ENCODE results near the gene ZNF385C.
"Not testable (repeated sequence)": the region's sequence is repeated elsewhere in the genome, so short reads cannot be mapped to it uniquely, and the experiment has no call there.

ZNF385C gene, protein sequence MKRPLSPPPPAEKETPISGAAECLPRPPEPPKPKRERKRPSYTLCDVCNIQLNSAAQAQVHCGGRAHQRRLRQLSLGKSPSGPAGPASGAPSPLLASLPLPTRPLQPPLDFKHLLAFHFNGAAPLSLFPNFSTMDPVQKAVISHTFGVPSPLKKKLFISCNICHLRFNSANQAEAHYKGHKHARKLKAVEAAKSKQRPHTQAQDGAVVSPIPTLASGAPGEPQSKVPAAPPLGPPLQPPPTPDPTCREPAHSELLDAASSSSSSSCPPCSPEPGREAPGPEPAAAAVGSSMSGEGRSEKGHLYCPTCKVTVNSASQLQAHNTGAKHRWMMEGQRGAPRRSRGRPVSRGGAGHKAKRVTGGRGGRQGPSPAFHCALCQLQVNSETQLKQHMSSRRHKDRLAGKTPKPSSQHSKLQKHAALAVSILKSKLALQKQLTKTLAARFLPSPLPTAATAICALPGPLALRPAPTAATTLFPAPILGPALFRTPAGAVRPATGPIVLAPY

DNA sequence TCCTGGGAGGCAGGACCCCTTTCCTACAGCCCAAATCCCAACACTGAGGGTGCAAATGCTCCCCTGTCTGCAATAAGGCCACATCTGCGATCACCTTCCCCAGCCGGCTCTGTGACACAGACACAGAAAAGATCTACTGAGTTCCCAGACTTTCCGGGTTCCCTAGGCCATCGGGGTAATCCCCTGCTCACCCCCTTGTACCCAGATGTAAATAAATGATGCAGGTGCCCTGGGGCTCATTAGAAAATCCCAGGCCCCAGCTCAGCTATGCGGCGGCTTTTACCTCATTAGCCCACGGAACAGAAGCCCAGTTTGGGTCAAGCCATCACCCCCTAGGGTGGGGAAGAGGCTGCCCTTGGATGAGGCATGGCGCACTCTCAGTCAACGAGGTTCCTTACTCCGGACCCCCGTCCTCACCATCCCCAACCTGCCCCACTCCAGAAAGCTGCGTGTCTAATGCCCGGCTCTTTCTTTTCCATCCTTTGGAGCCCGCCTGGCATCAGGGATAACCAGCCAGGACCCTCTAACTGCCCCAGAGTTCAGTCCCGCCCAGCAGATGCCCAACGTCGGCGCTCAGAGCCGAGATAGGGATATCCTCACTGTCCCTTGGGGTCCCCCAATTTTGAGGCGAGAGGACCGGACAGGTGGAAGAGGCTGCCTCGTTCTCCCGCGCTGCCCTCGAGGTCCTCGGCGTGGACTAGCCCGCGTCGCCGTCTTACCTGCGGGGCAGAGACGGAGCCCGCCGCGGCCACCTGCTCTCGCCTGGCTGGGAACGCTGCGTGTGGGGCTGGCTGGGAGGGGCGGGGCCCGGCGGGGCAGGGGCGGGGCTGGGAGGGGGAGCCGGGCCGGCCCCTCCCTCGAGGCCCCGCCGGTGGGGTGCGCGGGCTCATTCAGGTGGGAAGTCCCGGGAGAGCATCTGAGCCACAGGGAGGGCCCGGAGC lies at the start of gene ZNF385C:
TSS of gene ZNF385C (minus strand) at position 783 of the 941 bp plus-strand sequence. CDS start 35,417 bp downstream, outside the sequence.
- no peak for DNase-seq (ENCODE audit: low spot score)

DNA sequence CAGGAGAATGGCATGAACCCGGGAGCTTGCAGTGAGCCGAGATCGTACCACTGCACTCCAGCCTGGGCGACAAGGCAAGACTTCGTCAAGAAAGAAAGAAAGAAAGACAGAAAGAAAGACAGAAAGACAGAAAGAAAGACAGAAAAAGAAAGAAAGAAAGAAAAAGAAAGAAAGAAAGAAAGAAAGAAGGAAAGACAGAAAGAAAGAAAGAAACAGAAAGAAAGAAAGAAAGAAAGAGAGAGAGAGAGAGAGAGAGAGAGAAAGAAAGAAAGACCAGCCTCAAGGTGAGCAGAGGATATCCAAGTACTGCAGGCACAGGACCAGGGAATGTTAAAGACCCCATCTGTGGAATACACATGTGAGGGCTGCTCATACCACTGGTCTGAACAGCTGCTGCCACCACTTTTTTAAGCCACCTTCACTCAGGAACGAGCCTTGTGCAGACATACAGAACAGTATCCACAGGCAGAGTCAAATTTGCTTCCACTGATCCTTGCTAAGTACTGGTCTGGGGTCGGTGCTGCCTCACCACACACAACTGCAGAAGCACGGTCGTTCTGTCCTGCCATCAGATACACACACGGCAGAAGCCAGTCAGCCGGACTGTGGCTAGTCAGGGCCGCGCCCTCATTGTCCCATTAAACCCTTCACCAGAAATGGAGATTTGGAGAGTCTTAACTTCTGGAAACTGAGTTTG lies 48.8 kb upstream of the ZNF385C start:
- DNase-seq (ENCODE audit: low spot score): no peak

DNA sequence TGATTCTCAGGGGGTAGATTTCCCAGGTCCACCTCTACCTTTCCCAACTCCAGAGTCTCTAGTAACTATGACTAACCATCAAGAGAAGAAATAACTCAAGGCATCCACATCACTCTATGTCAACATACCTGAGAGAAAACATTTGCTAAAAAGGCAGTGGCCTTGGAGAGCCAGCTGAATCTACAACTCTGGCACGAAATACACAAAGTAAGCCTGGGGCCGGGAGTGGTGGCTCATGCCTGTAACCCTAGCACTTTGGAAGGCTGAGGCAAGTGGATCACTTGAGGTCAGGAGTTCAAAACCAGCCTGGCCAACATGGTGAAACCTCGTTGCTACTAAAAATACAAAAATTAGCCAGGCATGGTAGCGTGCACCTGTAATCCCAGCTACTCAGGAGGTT lies 44.9 kb upstream of the ZNF385C start:
- not testable (repeated sequence) for DNase-seq (ENCODE audit: low spot score)

DNA sequence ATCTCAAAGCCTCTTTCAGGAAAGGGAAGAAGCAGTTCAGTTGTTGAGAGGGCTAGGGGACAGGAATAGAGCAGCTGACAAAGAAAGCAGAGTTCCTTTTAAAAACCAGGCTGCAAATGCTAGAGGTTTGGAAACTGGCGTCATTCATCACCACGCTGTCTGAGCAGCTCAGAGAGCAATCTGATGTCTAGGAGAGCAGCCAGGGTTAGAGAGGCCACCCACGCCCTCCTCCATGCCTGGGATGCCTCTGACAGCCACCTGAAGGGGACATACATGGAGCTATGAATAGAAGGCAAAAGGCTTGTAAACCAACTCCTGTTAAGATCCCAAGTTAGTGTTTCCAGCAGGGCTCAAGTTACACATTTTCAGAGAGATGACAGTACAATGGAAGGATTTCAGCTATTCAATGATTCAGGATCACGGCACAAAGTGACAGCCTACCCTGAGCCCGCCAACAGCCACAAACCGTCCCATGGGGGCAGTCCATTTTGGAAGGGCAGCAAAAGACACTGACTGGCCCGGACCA lies 44.2 kb upstream of the ZNF385C start:
- DNase-seq (ENCODE audit: low spot score): peak; percentile 87

DNA sequence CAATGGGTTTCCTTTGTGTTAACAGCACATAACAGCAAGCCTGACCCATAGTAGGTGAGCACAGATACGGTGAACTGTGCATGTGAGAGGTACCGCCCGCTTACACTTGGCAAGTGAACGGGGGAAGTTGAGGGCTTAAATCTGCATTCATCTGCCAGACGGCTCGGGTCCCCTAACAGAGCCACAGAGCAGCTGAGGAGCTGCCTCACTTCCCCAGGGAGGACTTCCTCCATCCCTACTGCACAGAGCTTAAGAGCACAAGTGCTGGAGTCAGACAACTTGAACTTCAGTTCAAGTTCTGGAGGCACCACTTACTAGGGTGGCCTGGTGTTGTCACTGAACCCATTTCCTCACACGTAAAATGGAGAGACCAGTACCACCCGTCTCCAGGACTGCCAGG lies 43.1 kb upstream of the ZNF385C start:
- no peak for DNase-seq (ENCODE audit: low spot score)

DNA sequence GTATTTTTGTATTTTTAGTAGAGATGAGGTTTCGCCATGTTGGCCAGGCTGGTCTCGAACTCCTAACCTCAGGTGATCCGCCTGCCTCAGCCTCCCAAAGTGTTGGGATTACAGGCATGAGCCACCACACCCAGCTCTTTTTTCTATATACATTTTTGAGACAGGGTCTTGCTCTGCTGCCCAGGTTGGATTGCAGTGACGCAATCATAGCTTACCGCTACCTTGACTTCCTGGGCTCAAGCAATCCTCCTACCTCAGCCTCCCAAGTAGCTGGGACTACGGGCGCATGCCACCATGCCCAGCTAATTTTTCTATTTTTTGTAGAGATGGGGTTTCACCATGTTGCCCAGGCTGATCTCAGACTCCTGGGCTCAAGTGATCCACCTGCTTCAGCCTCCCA lies 42.4 kb upstream of the ZNF385C start:
- DNase-seq (ENCODE audit: low spot score): not testable (repeated sequence)

DNA sequence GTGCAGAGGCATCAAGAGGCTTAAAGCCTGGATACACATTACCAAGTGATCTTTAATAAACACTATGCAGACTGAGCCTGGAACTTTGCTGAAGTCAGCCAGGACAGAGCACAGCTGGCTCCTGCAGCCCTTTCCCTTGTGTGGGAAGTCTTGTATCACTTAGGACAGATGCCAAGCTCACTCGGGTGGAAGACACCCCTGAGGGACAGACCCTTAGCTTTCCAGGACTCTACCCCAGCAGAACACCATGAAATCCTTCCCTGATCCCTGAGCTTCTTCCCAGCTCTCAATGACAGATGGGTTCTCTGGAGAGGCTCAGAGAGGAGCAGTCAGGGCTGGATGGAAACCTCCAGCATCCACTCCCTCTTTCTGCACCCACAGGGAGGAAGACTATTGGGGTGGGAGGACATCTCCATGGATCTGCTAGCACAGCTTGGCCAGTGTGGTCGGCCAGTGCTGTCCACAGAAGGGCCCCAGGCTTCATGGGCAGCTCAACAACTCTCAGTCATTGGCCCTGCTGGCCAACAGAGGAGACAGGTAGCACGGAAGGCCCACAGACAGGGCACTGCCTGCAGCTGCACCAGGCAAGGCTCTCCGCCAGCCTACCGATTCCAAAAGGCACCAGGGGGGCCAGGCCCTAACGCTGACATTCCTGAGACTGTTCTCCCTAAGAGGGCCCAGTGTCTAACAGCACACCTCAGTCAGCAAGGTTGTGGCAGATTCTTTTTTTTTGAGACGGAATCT lies 40.6 kb upstream of the ZNF385C start:
- no peak for DNase-seq (ENCODE audit: low spot score)

DNA sequence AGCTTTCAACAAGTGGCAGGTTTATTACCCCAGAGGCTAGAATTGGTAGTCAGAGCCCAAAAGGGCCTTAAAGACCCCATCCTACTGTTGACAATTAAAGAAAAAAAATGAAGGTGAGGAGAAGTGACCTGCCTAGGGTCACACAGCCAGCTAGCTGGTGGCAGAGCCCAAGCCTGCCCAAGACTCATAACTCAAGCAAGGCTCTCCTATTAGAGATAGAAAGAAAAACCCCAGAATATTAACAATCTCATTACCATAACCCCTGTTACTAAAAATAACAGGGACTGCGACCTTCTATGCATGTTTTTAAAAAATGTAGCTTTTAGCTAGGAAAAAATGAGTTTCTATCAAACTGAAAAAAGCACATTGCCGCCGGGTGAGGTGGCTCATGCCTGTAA lies 38.4 kb upstream of the ZNF385C start:
- DNase-seq (ENCODE audit: low spot score): no peak

DNA sequence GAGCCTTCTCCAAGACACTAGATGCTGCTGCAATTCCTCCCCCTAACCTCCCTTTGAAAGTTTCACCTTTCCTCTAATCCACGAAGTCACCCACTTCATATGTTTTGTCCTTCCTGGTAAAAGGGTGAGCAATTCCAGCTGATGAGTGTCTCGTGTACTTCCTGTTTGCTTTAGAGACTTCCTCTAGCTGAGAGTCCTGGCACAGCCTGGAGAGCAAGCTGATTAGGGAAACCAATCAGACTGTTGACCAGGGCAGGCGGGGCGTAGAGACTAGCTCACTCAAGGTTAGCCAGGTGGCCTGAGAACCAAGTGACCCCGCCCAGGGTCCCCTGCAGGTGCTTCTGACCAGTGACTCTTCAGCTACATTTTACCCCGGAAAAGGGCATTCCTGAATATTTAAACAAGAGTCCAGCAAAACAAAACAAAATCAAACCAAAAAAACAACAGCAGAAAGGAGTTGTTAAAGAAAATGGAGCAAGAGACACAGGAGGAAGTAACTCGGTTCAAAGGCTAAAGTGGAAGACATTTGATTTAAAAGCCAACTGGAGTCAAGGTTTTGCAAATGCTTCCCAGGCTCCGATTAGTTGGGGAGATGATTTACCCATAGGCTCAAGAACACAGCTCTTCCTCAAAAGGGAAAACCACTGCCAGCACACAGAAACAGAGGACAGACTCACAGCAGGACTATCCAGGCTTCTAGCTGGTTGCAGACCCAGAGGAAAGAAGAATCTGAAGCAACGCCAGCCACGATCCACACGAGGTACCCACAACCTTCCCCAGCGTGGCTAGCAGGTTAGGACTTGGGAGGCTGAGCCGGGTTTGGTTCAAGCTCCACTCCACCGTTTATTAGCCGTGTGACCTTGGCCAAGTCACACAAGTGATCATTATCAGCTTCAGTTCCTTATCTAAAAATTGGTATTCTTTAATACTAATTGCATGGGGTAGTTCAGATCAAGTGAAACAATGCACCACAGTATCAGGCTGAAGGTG lies 37.7 kb upstream of the ZNF385C start:
- no peak for DNase-seq (ENCODE audit: low spot score)

DNA sequence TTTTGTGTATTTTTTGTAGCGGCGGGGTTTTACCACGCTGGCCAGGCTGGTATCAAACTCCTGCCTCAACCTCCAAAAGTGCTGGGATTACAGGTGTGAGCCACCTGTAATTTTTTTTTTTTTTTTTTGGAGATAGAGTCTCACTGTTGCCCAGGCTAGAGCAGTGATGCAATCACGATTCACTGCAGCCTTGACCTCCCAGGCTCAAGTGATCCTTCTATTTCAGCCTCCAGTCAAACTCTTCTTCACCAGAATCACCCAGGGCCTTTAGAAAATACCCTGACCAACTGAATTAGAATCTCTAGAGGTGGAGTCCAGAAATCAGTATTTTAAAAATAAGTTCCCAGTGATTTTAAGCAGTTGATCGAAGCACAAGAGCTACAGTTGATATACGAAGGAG lies 36.9 kb upstream of the ZNF385C start:
- DNase-seq (ENCODE audit: low spot score): no peak

DNA sequence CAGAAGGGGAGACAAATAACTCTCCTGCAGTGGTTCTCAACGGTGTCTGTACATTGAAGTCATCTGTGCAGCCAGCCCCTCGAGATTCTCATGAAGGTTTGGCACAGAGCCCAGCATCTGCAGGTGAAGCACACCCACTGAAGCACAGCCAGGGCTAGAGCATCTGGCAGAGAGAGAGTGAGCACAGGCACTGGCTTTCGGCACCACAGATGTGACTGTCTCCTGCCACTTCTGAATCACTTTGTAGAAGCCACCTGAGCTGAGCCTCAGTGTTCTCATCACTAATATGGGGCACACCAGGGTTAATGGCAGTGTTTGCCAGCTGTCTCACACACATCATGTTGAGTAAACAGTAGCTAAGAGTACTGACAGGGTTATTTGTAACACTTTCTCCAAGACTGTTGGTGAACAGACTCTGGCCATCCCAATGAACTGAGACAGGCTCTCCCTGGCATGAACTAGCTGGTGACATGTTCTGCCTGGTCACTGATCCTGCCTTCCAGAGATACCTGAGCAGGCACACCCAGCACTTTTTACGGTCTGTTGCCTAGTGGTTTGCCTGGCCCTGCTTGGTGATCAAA lies 35.3 kb upstream of the ZNF385C start:
- no peak for DNase-seq (ENCODE audit: low spot score)

DNA sequence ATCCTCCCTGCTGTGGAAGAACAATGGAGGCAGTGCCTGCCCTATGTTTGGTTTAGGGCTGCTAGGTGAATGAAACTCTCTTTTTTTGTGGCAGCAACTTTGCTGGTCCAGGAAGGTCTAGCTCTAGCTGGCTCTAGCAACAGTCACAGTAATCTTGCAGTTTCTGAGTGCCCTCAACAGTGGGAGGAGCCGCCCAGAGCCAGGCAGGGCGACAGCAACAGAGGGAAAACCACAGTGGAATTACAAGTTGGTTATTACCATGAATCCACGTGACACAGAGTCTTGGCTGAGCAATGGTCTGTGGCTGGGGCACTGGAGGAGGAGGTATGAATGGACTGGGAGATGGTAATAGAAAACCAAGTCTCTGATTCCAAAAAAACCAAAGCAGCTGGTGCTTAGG lies 34.7 kb upstream of the ZNF385C start:
- peak; percentile 84 for DNase-seq (ENCODE audit: low spot score)

DNA sequence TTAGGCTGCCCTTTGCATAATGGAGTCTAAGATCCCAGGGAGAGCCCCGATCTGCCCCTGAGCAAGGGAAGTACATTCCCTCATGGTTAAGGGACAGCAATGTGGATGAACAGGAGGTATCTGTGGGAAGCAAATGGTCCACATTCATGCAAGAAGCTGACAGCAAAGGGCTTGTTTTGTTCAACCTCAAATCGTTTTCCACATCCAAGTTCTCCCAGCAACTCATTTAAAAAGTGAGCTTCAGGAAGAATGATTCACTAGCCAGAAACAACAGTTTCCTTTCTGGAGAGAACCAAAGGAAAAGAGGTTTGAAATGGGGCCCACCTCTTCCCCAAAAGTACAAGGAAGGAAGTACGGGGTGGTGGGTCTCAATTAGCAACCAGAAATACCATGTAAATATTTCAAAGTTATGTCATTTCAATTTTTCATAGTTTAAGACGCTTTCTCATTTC lies 33.7 kb upstream of the ZNF385C start:
- DNase-seq (ENCODE audit: low spot score): no peak

DNA sequence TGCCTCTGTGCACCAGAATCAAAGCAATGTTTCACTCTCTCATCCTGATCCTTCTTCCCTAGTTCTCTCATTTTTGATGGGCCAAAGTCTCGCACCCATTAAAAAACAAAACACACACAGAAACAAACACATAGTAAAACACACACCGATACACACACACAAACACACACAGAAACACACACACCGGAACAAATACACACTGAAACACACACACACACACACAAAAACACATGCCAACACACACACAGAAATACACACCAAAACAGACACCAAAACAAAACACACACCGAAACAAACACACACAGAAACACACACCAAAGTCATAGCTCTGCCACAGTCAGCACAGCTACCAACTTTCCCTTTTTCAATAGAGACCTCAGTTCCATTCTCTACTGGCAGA lies 33.0 kb upstream of the ZNF385C start:
- DNase-seq (ENCODE audit: low spot score): no peak

DNA sequence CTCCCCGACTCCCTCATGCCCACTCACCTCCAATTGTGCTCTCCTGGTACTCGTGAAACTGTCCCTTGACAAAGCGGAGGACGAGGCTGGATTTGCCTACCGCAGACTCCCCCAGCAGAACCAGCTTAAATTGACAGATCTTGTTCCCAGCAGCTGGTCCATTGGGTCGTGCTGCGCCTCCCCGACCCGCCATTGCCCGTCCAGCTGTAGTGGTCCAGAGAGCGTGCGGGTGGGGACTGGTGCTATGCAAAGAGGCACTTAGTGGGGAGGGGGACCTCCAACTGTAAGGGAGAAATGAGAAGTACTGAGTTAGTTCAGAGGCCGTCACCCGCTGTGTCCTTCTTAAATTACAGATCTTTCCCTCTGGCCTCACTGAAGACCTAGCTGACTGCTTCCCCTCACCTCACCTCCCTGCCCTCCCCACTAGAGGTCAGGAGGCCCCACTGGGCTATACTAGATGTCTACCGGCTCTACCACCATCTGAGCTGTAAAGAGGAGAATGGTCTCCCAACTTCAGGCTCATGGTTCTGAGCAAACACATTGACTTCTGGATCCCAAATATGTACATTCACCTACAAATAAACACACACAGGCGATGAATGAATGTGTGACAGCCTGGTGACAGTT lies 32.1 kb upstream of the ZNF385C start:
- no peak for DNase-seq (ENCODE audit: low spot score)

DNA sequence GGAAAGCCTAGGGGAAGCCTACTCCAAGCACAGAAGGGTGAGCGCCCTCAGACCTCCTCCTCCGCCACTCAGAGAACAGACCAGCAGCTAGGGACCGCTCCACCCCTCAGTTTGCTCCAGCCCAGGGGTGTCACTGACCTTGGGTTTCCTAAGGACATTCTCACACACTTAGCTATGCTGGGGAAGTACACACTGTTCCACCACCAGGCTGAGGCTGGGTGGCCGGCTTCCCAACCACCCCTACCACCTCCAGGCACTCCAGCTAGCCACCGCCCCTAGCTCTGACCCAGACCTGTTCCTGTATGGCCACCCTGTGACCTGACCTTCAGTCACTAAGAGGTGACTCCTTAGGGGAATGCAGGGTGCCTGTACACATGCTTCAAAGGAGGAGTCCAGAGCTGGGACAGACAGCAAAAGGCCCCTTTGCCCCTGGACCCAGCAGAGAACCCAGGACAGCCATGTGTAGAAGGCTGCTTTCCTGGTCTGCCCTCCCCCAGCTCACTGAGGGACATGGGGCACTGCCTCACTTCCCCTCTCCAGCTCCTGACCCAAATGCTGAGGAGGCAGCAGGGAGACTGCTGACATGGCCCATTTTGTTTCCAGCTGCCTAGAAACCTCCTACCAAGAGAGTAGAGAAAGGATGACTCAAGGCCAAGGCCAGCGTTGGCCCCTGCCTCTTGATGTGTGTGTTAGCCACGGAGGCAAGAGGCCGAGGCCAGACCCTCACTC lies 31.0 kb upstream of the ZNF385C start:
- no peak for DNase-seq (ENCODE audit: low spot score)

DNA sequence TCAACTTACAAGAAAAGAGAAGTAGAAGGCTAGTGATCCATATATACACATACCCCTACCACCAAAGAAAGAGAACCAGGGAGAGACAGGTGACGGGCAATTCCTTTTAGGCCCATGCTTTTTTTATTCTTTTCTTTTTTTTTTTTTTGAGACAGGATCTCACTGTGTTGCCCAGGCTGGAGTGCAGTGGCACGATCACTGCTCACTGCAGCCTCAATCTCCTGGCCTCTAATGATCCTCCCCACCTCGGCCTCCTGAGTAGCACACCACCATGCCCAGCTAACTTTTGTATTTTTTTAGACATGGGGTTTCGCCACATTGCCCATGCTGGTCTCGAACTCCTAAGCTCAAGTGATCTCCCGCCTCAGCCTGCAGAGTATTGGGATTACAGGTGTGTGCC lies 29.1 kb upstream of the ZNF385C start:
- no peak for DNase-seq (ENCODE audit: low spot score)

DNA sequence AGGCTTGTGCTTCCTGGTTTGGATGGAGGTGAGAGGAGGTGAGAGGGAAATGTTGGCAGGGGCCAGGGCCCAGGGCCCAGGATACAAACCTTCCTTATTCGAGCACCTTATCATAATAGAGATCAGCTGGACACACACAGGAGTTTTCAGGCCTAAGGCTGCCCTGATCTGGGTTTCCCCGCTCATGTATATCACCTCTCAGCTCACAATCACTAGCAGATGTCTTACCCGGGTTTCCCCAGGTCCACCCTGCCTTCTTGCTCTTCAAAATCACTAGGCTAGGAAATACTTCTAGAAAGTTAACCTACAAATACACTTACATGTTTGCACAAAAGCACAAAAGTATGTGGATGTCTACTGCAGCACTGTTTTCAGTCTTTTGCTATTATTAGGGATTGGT lies 28.6 kb upstream of the ZNF385C start:
- no peak for DNase-seq (ENCODE audit: low spot score)

Data from putamen (tissue), 1 donor.